GM18498 (cell line): ENCODE data around the gene RGSL1.

Source experiments
- ATAC-seq: cut with Tn5 transposase; IDR thresholded peaks from one replicate; pipeline ENCODE4 v1.9.1; 2021; ENCODE audit warnings: mild to moderate bottlenecking, moderate library complexity; ENCODE audit not compliant: unreplicated experiment

The RGSL1 gene

GRCh38 chr1:182587666-182588499 lies 137.9 kb downstream of the RGSL1 start:
- ATAC-seq: no peak

DNA sequence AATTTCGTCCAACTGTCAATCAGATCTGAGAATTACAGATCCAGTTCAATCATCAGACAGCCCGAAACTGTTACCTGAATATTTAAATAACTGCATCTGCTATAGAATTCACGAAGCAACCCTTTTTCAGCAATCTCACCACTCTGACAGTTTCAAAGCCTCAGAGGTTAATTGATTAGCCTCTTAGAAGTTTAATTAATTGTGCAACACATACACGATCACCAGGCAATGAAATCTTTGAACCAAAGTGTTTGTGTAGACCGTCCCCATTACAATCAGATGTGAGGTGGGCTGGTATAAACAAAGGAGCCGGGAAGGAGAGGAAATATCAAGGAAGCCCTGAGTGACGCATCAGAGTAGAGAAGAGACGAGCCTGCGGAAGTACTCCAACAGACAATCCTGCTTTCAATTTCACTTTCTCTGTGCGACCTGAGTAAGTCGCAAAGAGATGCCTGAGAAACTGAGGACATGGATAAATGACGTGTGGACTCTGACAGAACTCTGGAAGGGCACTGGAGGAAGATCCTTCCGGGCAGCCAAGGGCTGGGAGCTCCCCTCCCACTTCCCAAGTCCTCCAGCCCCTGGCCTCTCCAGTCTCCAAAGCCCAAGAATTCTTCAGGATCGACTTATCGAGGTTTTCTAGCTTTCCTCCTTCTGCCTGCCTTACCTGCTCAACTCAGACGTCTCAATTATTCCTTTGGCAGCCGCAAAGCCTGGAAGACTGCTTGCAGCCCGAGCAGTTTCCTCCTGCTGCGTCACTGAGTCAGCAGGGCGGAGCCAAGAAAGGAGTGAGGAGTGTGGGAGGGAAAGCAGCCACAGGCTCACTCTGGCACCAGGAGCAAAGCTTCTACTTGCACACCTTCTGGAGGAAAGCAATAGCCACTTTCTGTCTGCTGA lies 138.8 kb downstream of the RGSL1 start, which contains the start of gene RNASEL:
Gene RNASEL, minus strand, starts transcription at position 757 of the 897 bp plus-strand sequence. CDS start 2,450 bp downstream, outside the sequence.
- ATAC-seq: peak; percentile 89

DNA sequence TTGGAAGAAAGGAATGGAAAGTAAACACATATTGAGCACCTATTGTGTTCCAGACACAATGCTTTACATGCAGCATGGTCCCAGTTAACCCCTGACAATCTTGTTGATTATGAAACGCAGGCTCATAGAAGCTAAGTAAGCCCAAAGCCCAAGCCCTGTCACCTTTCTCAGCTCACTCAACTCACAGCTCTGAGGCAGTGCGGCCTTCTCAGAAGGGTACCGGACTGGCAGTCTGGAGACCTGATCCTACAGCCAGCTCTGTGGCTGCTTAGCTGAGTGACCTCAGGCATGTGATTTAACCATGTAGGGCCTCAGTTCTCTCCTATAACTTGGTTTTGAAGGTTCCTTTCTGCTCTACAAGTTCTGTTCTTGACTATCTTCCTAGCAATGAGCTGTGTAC lies 139.6 kb downstream of the RGSL1 start:
- no peak for ATAC-seq

- ATAC-seq: no peak
These were observed 140.0 kb downstream of the RGSL1 start for GRCh38 chr1:182589931-182590330.

GRCh38 chr1:182595641-182596240 lies 145.8 kb downstream of the RGSL1 start:
- ATAC-seq: no peak

DNA sequence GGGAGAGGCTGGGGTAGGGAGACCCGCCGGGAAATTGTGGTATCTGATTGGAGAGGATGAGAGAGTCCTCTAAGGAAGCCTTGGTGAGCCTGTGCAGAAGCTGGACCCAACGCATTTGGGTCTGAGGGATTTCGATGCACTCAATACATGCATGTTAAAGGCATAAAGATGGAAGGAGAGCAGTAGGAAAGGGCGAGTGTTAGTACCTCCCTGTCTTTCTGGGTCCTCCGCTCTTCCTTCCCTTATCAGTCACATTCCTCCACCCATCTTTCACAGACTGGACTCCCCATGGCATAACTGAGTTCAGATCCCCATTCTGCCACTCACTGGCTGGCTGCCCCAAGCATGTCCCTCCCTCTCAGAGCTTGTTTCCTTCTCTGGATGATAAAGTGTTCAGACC lies 147.0 kb downstream of the RGSL1 start:
- no peak for ATAC-seq

GRCh38 chr1:182598296-182598695 lies 148.3 kb downstream of the RGSL1 start:
- no peak for ATAC-seq

DNA sequence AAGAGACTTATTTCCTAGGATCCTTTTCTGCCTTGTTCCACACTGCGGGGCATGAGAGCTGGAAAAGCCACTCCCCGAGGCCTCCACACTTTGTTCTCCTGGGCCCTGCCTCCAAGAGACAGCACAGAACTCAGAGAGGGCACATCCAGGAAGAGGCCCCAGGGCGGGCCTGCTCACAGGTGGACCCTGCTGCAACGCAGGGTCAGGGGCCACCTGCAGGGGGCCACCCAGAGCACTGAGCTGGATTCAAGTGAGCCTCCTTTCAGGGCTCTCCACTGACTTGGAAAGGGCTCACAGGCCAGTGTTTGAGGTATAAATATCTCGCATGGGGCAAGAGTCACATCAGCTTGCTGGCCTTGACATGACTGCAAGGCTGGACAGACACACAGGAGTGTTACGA lies 149.4 kb downstream of the RGSL1 start:
- ATAC-seq: no peak

DNA sequence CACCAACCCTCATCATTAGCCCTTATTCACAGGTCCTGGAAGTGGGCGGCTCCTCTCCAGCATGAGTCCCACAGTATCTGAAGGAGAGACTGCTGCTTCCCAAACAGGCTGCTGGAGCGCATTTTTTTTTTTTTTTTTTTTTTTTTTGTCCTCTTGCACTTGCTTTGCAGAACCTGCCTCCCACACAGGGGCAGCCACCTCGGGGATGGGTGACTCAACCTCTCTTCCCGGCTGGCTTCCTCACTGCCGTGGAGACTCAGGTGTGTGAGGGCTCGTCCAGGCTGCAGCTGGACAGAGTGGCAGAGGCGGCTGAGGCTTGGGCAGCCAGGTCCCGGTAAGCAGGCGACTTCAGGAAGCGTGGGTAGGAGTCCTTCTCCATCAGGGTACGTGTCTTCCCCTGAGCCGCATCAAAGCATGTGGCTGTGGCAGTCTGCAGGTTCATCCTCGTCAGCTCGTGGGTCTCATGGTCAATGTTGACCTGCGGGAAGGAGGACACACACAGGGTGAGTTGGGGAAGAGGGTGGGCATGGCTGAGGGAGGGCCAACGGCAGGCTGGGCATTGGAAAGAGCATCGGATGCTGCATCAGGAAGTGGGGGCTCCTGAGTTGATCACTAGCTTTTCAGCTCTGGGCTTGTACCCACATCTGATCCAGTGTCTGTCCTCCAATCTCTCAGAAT lies 150.2 kb downstream of the RGSL1 start:
- no peak for ATAC-seq

- ATAC-seq: no peak
These were observed 150.9 kb downstream of the RGSL1 start for GRCh38 chr1:182600745-182601415.

GRCh38 chr1:182601416-182601786 lies 151.5 kb downstream of the RGSL1 start:
- ATAC-seq: no peak

- no peak for ATAC-seq
These were observed 152.0 kb downstream of the RGSL1 start for GRCh38 chr1:182601913-182602312.

- ATAC-seq: no peak
These were observed 153.1 kb downstream of the RGSL1 start for GRCh38 chr1:182602935-182603645.

DNA sequence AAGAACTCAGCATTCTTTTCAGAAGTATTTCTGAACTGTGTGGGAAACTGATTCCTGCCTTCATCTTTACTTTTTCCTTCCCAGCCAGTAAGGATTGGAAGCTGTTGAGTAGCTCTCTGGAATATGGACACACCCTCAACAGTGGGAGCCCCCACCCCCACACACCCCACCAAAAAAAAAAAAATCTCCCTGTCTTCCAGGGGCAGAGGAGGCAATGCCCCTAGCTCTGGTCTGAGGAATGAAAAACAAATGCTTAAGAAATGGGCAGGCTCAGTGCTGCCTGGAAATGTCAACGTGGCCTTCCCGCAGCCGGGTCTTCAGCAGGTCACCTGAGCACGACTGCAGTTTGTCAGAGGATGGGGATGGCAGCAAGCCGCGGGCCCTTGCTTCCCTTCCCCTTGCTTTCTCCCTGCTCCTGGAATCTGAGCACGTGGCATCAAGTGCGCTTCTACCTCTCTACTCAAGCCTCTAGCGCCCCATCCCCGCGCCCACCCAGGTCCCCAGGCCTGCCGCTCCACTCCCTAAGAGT lies 153.8 kb downstream of the RGSL1 start:
- ATAC-seq: peak; percentile 9

- ATAC-seq: peak; percentile 91
These were observed 154.5 kb downstream of the RGSL1 start, which contains the start of gene RGS16 for GRCh38 chr1:182604175-182605164. Gene RGS16, minus strand, starts transcription at chr1:182604389. Its CDS starts 130 bp downstream, at chr1:182604259.

GRCh38 chr1:182607566-182607965 lies 157.6 kb downstream of the RGSL1 start:
- no peak for ATAC-seq

DNA sequence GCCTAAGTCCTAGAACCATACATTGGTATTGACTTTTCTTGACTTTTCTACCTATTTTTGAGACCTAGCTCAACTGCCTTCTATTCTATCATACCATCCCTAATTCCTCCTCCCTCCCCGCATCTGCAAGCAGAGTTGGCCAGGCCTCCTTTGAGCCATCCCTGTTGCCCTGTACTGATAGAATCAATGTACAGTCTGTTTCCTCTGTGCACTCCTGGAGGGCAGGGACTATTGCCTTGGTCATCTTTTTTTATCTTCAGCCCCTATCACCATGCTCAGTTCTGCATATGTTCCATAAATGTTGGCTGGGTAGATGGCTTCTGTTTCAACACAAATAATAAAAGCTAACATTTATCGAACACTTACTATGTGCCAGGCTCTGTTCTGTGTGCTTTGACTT lies 158.3 kb downstream of the RGSL1 start:
- ATAC-seq: no peak
